ENCODE data around the gene NEMP1. TPM values are rescaled to one million over a fixed set of nuclear protein-coding genes. Genes with fewer than 3 reads are reported as not detected.
A peak's percentile ranks its signal among the peaks of the same experiment; 100 is the strongest.

The NEMP1 gene
- total RNA-seq, 1 donor from 2014 or later = 14.1 TPM

DNA sequence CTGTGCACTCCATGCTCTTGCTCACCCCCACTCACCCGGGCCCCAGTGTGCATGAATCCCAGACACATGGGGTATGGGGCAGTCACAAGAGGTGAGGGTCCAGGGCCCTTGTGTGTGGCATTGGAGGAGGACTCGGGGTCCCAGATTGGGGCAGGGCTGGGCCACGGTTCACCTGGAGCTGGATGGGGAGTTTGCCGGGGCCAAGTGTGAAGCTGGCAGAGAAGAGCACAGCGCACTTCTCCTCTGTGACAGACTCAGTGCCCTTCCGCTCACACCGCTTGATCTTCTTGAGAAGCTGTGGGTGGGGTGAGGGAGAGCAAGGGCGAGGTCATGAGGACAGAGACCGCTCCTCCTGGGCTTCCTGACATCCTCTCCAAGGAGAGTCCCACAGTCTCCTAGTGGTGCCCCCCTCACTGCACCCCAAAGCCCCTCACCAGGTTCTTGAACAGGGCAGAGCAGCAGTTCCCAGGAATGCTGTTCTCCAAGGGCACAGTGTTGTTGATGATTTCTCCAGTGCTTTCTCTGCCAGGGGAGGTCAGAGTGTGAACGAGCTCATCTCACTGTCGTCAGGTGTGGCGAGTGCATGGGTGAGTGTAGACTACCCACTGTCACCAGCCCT is 25.8 kb upstream of the NEMP1 start:
- no peak overlapping the region for H3K4me3 ChIP-seq
- H3K27ac ChIP-seq = no peak overlapping the region
- DNase-seq (no peak), ATAC-seq (no peak)
- H3K36me3 ChIP-seq = peaks cover 84% of the 10 kb centered on the region
- TF ChIP-seq, protein P1, sequence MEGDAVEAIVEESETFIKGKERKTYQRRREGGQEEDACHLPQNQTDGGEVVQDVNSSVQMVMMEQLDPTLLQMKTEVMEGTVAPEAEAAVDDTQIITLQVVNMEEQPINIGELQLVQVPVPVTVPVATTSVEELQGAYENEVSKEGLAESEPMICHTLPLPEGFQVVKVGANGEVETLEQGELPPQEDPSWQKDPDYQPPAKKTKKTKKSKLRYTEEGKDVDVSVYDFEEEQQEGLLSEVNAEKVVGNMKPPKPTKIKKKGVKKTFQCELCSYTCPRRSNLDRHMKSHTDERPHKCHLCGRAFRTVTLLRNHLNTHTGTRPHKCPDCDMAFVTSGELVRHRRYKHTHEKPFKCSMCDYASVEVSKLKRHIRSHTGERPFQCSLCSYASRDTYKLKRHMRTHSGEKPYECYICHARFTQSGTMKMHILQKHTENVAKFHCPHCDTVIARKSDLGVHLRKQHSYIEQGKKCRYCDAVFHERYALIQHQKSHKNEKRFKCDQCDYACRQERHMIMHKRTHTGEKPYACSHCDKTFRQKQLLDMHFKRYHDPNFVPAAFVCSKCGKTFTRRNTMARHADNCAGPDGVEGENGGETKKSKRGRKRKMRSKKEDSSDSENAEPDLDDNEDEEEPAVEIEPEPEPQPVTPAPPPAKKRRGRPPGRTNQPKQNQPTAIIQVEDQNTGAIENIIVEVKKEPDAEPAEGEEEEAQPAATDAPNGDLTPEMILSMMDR (IDR thresholded peaks at IDR 0.05) = no peak
- intact Hi-C loops (cut with DNase I) = no loop called here
- H3K9me3 ChIP-seq = no peaks in the 10 kb centered on the region
- H3K4me1 ChIP-seq = peaks cover 21% of the 10 kb centered on the region
- no peaks in the 10 kb centered on the region for H3K27me3 ChIP-seq

DNA sequence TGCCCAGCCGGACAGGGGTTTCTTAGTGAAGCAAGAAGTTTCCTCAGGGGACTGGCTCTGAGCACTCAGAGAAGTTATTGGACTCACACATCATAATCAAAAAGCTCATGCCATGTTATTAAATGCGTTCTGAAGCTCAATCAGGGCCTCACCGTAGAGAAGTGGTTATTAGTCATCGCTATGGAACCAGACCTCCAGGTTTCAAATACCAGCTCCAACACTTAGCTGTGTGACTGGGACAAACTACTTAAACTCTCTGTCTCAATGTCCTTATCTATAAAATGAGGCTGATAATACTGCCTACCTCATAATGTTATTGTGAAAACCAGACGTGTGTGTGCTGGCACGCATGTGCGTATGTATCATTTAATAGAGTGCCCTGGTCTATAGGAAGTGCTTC is 25.3 kb upstream of the NEMP1 start:
- Histone ChIP-seq H3K36me3 (peaks cover 85% of the 10 kb centered on the region), H3K9me3 (no peaks in the 10 kb centered on the region), H3K4me1 (peaks cover 18% of the 10 kb centered on the region), H3K4me3 (no peak overlapping the region), H3K27me3 (no peaks in the 10 kb centered on the region), H3K27ac (no peak overlapping the region)
- TF ChIP-seq, protein P1 (IDR thresholded peaks at IDR 0.05) = no peak
- ATAC-seq (no peak), DNase-seq (no peak)
- intact Hi-C loops (cut with DNase I) = no loop called here

- Histone ChIP-seq H3K4me3 (no peak overlapping the region), H3K9me3 (no peaks in the 10 kb centered on the region), H3K36me3 (peaks cover 85% of the 10 kb centered on the region), H3K4me1 (peaks cover 6% of the 10 kb centered on the region), H3K27me3 (no peaks in the 10 kb centered on the region), H3K27ac (no peak overlapping the region)
- ATAC-seq (no peak), DNase-seq (no peak)
- TF ChIP-seq, protein P1 (IDR thresholded peaks at IDR 0.05) = no peak
- intact Hi-C loops (cut with DNase I) = no loop called here
Measured at GRCh38 chr12:57101892-57102695, 23.5 kb upstream of the NEMP1 start.

DNA sequence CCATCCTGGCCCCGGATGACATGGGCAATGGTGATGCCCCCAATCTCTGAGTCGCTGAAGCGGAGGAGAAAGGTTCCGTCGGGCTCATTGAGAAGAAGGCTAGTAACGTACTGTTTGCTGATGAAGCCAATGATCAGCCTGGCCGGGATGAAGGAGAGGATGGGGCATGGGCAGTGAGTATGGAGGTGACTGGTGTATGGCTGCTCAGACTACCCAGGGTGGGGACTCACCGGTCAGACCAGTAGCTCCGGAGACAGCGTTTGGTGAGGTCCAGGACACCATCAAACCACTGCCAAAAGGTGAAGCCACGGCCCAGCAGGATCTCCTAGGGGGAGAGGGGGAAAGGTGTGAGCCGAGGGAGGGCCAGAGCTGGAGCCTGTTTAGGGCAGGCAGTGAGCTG is 21.2 kb upstream of the NEMP1 start:
- TF ChIP-seq, protein P1 (IDR thresholded peaks at IDR 0.05) = no peak
- no peak for ATAC-seq
- Histone ChIP-seq H3K36me3 (peaks cover 85% of the 10 kb centered on the region), H3K27ac (peak overlapping the region; percentile 13), H3K4me3 (no peak overlapping the region), H3K27me3 (no peaks in the 10 kb centered on the region), H3K4me1 (peaks cover 11% of the 10 kb centered on the region), H3K9me3 (no peaks in the 10 kb centered on the region)
- DNase-seq = no peak
- intact Hi-C loops (cut with DNase I) = no loop called here

DNA sequence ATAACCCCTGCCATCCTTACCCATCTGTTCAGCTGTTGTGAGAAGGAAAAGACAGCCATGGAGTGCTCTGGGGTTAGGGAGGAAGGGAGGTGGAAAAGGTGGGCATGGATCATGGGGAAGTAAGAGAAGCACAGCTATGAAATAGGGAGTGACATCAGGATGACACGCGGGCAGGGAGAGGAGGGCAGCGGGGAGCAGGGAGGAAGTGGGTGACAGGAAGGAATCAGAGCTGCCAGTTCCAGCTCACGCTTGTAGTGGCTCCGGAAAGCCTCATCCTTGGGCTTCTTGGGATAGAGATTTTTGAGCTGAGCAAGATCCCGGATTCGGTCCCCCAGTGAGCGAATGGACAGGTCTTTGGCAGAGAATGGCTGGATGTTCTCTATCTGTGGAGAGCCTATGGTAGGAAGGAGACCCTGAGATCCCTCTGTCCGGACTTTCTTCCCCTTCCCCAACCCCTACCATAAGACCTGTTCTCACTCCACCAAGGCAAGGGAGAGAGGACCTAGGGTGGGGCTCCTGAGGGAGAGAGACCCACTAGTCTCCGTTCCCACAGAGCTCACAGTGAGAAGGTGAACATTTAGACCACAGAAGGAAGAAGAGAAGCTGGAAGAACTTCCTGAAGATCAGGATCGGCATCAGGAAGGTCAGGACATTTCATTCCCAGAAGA is 20.6 kb upstream of the NEMP1 start:
- peak; percentile 20 for ATAC-seq
- peaks cover 16% of the 10 kb centered on the region for H3K4me1 ChIP-seq
- no peak for DNase-seq
- H3K4me3 ChIP-seq = no peak overlapping the region
- H3K27me3 ChIP-seq = no peaks in the 10 kb centered on the region
- peaks cover 85% of the 10 kb centered on the region for H3K36me3 ChIP-seq
- intact Hi-C loops (cut with DNase I) = no loop called here
- peak overlapping the region; percentile 36 for H3K27ac ChIP-seq
- no peaks in the 10 kb centered on the region for H3K9me3 ChIP-seq
- TF ChIP-seq, protein P1 (IDR thresholded peaks at IDR 0.05) = no peak

Measured in upper lobe of right lung (tissue), 1 donor.